ENCODE data around the gene HYAL2. TPM values are rescaled to one million over a fixed set of nuclear protein-coding genes. Genes with fewer than 3 reads are reported as not detected.

Gene HYAL2
- total RNA-seq, 1 donor from 2014 or later = 4.2 TPM

DNA sequence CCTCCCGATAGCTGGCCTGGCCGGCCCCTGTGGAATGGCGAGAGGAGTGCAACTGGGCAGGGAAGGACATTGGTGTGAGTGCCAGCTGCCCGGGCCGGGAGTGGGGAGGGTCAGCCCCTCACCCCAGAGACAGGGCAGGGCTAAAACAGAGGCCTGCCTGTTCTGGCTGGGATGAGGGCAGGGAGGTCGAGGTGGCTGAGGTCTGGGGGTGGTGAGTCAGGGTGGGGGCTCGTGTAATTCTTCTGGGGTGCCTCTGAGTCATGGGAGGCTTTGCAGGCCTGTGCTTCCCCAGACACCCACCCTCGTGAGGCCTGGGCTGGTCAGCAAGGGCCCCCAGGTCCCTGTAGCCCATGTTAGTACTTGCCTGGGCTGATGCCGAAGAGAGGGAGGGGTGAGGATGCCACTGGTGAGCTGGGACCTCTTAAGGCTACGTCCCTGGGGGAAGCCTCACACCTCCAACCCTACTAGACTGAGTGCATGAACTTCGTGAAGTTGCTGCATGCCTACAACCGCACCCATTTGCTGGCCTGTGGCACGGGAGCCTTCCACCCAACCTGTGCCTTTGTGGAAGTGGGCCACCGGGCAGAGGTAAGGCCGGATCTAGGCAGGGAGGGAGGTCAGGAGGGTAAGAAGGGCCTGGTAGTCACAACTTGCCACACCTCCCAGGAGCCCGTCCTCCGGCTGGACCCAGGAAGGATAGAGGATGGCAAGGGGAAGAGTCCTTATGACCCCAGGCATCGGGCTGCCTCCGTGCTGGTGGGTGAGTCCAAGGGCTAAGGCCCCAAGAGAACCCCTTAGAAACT, 51.9 kb downstream of the HYAL2 start:
- Mint-ChIP-seq H3K27ac (no peak overlapping the region), H3K36me3 (ENCODE audit: low read depth) (no peaks in the 10 kb centered on the region), H3K9me3 (no peaks in the 10 kb centered on the region), H3K27me3 (peaks cover 33% of the 10 kb centered on the region), H3K4me3 (no peak overlapping the region), H3K4me1 (peaks cover 21% of the 10 kb centered on the region)
- TF ChIP-seq CTCF (IDR thresholded peaks at IDR 0.05) = no peak
- CTCF ChIA-PET = interaction anchor here (2.2 to 2.9 kb wide), 2 partner anchors 44 to 76 kb away, joined by 6 to 16 read pairs; no protein-coding TSS in a partner anchor
- DNase-seq = no peak
- no peak for ATAC-seq (ENCODE audit: low read depth)
- POLR2A ChIA-PET = no interaction called here
- intact Hi-C loops (cut with micrococcal nuclease) = no loop called here

GRCh38 chr3:50269977-50270413, 52.5 kb downstream of the HYAL2 start:
- Mint-ChIP-seq H3K4me3 (no peak overlapping the region), H3K4me1 (peaks cover 15% of the 10 kb centered on the region), H3K27ac (no peak overlapping the region), H3K27me3 (peaks cover 29% of the 10 kb centered on the region), H3K9me3 (no peaks in the 10 kb centered on the region), H3K36me3 (ENCODE audit: low read depth) (no peaks in the 10 kb centered on the region)
- ATAC-seq (ENCODE audit: low read depth) (no peak), DNase-seq (no peak)
- intact Hi-C loops (cut with micrococcal nuclease) = no loop called here
- CTCF ChIA-PET = no interaction called here
- TF ChIP-seq CTCF (IDR thresholded peaks at IDR 0.05) = no peak
- POLR2A ChIA-PET = no interaction called here

DNA sequence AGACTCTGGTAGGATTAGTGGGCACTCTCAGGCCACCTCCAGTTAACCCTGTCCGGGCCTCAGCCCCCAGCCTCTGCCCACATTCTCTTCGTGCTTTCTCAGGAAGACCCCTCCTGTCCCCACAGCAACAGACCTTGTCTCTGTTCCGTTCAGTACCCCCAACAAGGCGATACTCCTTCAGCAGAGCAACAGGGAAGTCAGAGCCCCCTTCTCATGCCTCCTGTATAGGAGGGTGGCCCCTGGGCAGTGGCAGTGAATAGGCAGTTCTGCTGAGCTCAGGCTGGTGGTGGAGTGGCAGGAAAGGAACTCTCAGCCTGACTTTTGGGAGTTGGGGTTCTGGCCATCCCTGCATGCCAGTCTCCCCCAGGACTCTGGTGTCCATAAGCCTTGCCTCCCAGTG, 53.1 kb downstream of the HYAL2 start:
- H3K4me3 Mint-ChIP-seq = no peak overlapping the region
- H3K9me3 Mint-ChIP-seq = no peaks in the 10 kb centered on the region
- no peak for TF ChIP-seq CTCF (IDR thresholded peaks at IDR 0.05)
- DNase-seq (no peak), ATAC-seq (ENCODE audit: low read depth) (no peak)
- CTCF ChIA-PET = no interaction called here
- no peaks in the 10 kb centered on the region for H3K36me3 Mint-ChIP-seq (ENCODE audit: low read depth)
- no peak overlapping the region for H3K27ac Mint-ChIP-seq
- POLR2A ChIA-PET = no interaction called here
- intact Hi-C loops (cut with micrococcal nuclease) = no loop called here
- peaks cover 13% of the 10 kb centered on the region for H3K4me1 Mint-ChIP-seq
- peaks cover 27% of the 10 kb centered on the region for H3K27me3 Mint-ChIP-seq

- Mint-ChIP-seq H3K9me3 (no peaks in the 10 kb centered on the region), H3K4me3 (no peak within 1 kb of the TSS), H3K4me1 (peaks cover 8% of the 10 kb centered on the region), H3K27me3 (peaks cover 22% of the 10 kb centered on the region), H3K36me3 (ENCODE audit: low read depth) (no peaks in the 10 kb centered on the region), H3K27ac (no peak within 1 kb of the TSS)
- no peak for ATAC-seq (ENCODE audit: low read depth)
- POLR2A ChIA-PET = no interaction called here
- no peak for TF ChIP-seq CTCF (IDR thresholded peaks at IDR 0.05)
- no peak for DNase-seq
- CTCF ChIA-PET = no interaction called here
- intact Hi-C loops (cut with micrococcal nuclease) = no loop called here
Measured at GRCh38 chr3:50268703-50269451, 53.7 kb downstream of the HYAL2 start, which contains the start of gene SEMA3B. SEMA3B (plus strand) TSS chr3:50269147; CDS start chr3:50269241, 94 bp downstream.

DNA sequence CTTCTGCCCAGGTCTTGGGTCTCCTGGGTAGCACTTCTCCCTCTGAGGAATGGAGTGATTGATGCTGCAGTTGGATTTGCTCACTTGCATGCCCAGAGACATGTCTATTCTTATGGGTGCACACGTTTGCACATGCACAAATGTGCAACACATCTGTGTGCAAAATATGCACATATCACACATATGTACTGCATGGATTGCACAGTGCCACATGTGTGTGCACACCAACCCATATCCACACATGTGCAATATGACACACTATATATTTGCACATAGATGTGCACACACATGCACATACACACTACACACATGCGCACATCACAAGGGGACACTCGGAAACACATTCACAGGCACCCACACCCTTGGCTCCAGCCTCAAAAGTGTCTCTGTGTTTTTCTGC, 54.3 kb downstream of the HYAL2 start:
- no peak overlapping the region for H3K4me3 Mint-ChIP-seq
- H3K4me1 Mint-ChIP-seq = peaks cover 6% of the 10 kb centered on the region
- intact Hi-C loops (cut with micrococcal nuclease) = no loop called here
- DNase-seq (no peak), ATAC-seq (ENCODE audit: low read depth) (no peak)
- no peak for TF ChIP-seq CTCF (IDR thresholded peaks at IDR 0.05)
- ChIA-PET POLR2A (no interaction called here), CTCF (interaction anchor here (1.6 kb wide), 1 partner anchor 11 kb away, joined by 3 read pairs; no protein-coding TSS in a partner anchor)
- H3K27me3 Mint-ChIP-seq = peaks cover 21% of the 10 kb centered on the region
- H3K27ac Mint-ChIP-seq = no peak overlapping the region
- no peaks in the 10 kb centered on the region for H3K36me3 Mint-ChIP-seq (ENCODE audit: low read depth)
- H3K9me3 Mint-ChIP-seq = no peaks in the 10 kb centered on the region
